Thoracic aorta (tissue), 2 donors: Measurements from ENCODE around the gene TIMP2. TPM values are rescaled to one million over a fixed set of nuclear protein-coding genes. Genes with fewer than 3 reads are reported as not detected.
"Not testable (repeated sequence)": the region's sequence is repeated elsewhere in the genome, so short reads cannot be mapped to it uniquely, and the experiment has no call there.

Experiments
- ATAC-seq: fragments of 150-250 bp; one replicate; pipeline ENCODE4 v1.8.0; 2017; ENCODE audit warnings: low read depth; ENCODE audit not compliant: insufficient number of reproducible peaks, low FRiP score
- DNase-seq: peaks from one replicate; pipeline ENCODE4 v3.0.0-alpha.2; 2020; ENCODE audit warnings: low spot score
- H3K27ac ChIP-seq, 2 donors: fragments of 200-600 bp; sonication (generic); 1 replicate in 1 of 2; 2 replicates in 1 of 2; pipeline ENCODE4 v1.5.1; 2016; ENCODE audit warnings: mild to moderate bottlenecking in 2 of 2, moderate library complexity in 2 of 2
- H3K27me3 ChIP-seq: fragments of 200-600 bp; sonication (generic); replicated peaks from 2 replicates; pipeline ENCODE4 v1.6.0; 2016; ENCODE audit warnings: mild to moderate bottlenecking; ENCODE audit not compliant: insufficient read depth
- H3K36me3 ChIP-seq: fragments of 200-600 bp; sonication (generic); one replicate; pipeline ENCODE4 v1.5.1; 2016
- H3K4me1 ChIP-seq, 2 donors: fragments of 200-600 bp; sonication (generic); 1 replicate in 1 of 2; 2 replicates in 1 of 2; pipeline versions ENCODE4 v1.5.1 to v1.6.0; 2016; ENCODE audit warnings: low read depth in 2 of 2, mild to moderate bottlenecking in 1 of 2; ENCODE audit not compliant: control insufficient read depth in 1 of 2
- H3K4me3 ChIP-seq: fragments of 200-600 bp; sonication (generic); 2 replicates; pipeline ENCODE4 v1.5.1; 2016; ENCODE audit warnings: mild to moderate bottlenecking
- H3K9me3 ChIP-seq: fragments of 200-600 bp; sonication (generic); 2 replicates; pipeline ENCODE4 v1.5.1; 2016
- total RNA-seq, 2 donors: library from RNA; depleted of rRNA; stranded (reverse); fragments of >200 nt; gene quantifications; one replicate each; pipeline versions ENCODE4 v1.1.0 to v1.2.3, GENCODE V29; 2016
- TF ChIP-seq, protein P1 (sequence below): fragments of 200-600 bp; sonication (generic); IDR thresholded peaks from one replicate; pipeline ENCODE4 v1.5.1; 2019; ENCODE audit warnings: antibody characterized with exemption

The TIMP2 gene
- total RNA-seq, 2 donors from 2014 or later, result 475 to 619 TPM

DNA sequence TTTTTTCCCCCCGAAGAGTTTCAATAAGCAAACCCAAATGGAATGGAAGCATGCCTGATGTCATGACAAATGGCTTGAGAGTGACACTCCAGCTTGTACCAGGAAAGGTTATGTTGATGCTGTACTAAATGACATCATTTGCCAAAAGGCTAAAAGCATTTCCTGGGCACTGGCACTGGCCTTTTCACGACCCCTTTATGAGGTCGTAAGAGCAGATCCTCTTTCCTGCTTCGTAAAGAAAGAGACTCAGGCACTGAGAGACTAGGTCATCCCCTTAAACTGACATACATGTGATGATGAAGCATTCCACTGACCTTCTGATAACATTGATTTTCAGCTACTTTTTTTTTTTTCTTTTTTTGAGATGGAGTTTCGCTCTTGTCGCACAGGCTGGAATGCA lies 52.7 kb downstream of the TIMP2 start:
- no peak for ATAC-seq
- Histone ChIP-seq H3K27ac (peak overlapping the region in 1 of 2 donors; percentile 6), H3K36me3 (peaks cover 29% of the 10 kb centered on the region), H3K27me3 (no peaks in the 10 kb centered on the region), H3K4me1 (peaks cover 28 to 46% of the 10 kb centered on the region in 2 donors), H3K4me3 (no peak overlapping the region), H3K9me3 (no peaks in the 10 kb centered on the region)
- TF ChIP-seq, protein P1, sequence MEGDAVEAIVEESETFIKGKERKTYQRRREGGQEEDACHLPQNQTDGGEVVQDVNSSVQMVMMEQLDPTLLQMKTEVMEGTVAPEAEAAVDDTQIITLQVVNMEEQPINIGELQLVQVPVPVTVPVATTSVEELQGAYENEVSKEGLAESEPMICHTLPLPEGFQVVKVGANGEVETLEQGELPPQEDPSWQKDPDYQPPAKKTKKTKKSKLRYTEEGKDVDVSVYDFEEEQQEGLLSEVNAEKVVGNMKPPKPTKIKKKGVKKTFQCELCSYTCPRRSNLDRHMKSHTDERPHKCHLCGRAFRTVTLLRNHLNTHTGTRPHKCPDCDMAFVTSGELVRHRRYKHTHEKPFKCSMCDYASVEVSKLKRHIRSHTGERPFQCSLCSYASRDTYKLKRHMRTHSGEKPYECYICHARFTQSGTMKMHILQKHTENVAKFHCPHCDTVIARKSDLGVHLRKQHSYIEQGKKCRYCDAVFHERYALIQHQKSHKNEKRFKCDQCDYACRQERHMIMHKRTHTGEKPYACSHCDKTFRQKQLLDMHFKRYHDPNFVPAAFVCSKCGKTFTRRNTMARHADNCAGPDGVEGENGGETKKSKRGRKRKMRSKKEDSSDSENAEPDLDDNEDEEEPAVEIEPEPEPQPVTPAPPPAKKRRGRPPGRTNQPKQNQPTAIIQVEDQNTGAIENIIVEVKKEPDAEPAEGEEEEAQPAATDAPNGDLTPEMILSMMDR, result no peak
- no peak for DNase-seq

DNA sequence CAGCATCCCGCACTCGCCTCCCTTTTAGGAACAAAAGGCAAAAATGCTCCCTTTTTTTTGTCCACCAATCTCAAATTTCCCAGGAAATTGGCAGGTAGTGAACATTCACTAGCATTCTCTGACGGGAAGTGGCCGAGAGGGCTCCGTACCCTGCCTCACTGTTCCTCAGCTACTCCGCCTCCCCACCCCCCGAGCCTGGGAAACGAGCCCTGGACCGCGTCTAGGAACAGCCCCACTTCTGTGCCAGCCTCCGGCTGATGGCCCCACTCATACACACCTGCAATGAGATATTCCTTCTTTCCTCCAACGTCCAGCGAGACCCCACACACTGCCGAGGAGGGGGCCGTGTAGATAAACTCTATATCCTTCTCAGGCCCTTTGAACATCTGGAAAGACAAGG lies 54.6 kb downstream of the TIMP2 start:
- Histone ChIP-seq H3K4me1 (peaks cover 22 to 35% of the 10 kb centered on the region in 2 donors), H3K9me3 (no peaks in the 10 kb centered on the region), H3K27me3 (no peaks in the 10 kb centered on the region), H3K36me3 (peaks cover 29% of the 10 kb centered on the region), H3K4me3 (no peak overlapping the region), H3K27ac (no peak overlapping the region)
- TF ChIP-seq, protein P1, result no peak
- ATAC-seq (no peak), DNase-seq (no peak)

DNA sequence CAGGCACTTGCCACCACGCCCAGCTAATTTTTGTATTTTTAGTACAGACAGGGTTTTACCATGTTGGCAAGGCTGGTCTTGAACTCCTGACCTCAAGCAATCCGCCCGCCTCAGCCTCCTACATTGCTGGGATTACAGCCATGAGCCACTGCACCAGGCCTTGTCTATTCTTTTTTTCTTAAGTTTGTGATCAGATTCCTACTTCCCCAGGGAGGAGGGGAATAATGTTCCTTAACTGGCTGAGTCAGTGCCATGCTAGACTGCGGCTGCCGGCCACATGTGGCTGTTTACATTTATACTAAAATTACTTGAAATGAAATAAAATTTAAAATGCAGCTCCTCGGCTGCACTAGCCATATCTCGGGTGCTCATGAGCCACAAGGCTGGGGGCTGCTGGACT lies 56.8 kb downstream of the TIMP2 start:
- H3K4me1 ChIP-seq, result peaks cover 6 to 22% of the 10 kb centered on the region in 2 donors
- DNase-seq (no peak), ATAC-seq (peak; percentile 11)
- no peak overlapping the region for H3K4me3 ChIP-seq
- no peaks in the 10 kb centered on the region for H3K27me3 ChIP-seq
- peaks cover 33% of the 10 kb centered on the region for H3K36me3 ChIP-seq
- TF ChIP-seq, protein P1, result no peak
- no peaks in the 10 kb centered on the region for H3K9me3 ChIP-seq
- peak overlapping the region in 1 of 2 donors; percentile 20 for H3K27ac ChIP-seq

DNA sequence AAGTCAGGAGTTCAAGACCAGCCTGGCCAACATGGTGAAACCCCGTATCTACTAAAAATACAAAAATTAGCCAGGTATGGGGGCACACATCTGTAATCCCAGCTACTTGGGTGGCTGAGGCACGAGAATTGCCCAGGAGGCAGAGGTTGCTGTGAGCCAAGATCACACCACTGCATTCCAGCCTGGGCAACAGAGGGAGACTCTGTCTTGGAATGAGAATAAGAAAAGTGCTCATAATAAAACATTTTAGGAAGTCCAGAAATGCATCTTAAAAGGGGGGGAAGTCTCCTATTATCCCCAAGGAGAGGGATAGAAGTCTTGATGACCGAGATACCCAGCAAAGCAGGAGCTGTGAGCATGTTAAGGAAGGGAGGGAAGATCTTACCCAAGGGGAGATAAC lies 58.1 kb downstream of the TIMP2 start:
- DNase-seq, H3K27me3 ChIP-seq, H3K4me3 ChIP-seq, H3K9me3 ChIP-seq, ATAC-seq: not testable (repeated sequence)
- peaks cover 10 to 25% of the 10 kb centered on the region in 2 donors for H3K4me1 ChIP-seq
- peak overlapping the region; percentile 2 to 26 for H3K27ac ChIP-seq
- peaks cover 27% of the 10 kb centered on the region for H3K36me3 ChIP-seq

DNA sequence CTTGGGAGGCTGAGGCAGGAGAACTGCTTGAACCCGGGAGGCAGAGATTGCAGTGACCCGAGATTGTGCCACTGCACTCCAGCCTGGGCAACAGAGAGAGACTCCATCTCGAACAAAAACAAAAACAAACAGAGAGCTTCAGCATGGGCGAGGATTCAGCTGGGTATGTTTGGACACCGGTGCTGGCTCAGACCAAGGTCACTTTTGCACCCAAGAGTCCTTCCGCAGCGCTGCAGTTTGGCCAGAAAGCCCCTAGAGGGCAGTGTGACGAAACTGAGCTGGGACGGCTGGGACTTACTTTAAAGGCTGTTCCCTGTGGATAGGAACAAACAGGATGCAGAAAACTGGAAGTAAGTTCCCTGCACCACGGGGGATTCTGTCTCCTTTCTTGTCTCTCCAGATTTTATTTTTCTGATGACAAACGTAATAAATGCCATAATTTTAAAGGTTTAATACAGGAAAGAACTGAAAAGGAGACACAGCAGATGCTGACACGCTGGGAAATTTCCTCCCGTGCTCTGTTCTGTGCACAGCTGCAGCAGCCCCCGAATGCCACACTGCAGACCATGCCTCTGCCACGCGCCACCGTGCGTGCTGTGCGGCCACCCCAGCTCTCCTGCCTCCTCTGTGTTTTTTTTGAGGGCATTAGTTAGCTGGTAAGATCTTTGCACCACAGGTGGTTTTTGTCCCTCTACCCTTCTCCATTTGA lies 59.4 kb downstream of the TIMP2 start:
- Histone ChIP-seq H3K4me3 (no peak overlapping the region), H3K36me3 (peaks cover 24% of the 10 kb centered on the region), H3K27me3 (no peaks in the 10 kb centered on the region), H3K4me1 (peaks cover 16 to 34% of the 10 kb centered on the region in 2 donors), H3K9me3 (no peaks in the 10 kb centered on the region), H3K27ac (peak overlapping the region; percentile 33 to 37)
- peak; percentile 38 for DNase-seq
- ATAC-seq, result no peak
- TF ChIP-seq, protein P1, result peak; percentile 91
